ENCODE measurements around the gene DHRSX.

GRCh38 chrX:2395261-2395992 lies 105.3 kb downstream of the DHRSX start:
- no peak for TF ChIP-seq POLR2A (IDR thresholded peaks at IDR 0.05)
- no peak for TF ChIP-seq CTCF (IDR thresholded peaks at IDR 0.05)
